Superior temporal gyrus (tissue), 1 donor: ENCODE results near the gene JPH2.

Experiments
- DNase-seq: peaks from one replicate; pipeline ENCODE4 v3.0.0-alpha.2; 2016; ENCODE audit errors: extremely low spot score

The JPH2 gene

GRCh38 chr20:44075950-44076232 is 111.1 kb downstream of the JPH2 start:
- DNase-seq = no peak

GRCh38 chr20:44075191-44075949 is 111.6 kb downstream of the JPH2 start:
- DNase-seq = no peak

DNA sequence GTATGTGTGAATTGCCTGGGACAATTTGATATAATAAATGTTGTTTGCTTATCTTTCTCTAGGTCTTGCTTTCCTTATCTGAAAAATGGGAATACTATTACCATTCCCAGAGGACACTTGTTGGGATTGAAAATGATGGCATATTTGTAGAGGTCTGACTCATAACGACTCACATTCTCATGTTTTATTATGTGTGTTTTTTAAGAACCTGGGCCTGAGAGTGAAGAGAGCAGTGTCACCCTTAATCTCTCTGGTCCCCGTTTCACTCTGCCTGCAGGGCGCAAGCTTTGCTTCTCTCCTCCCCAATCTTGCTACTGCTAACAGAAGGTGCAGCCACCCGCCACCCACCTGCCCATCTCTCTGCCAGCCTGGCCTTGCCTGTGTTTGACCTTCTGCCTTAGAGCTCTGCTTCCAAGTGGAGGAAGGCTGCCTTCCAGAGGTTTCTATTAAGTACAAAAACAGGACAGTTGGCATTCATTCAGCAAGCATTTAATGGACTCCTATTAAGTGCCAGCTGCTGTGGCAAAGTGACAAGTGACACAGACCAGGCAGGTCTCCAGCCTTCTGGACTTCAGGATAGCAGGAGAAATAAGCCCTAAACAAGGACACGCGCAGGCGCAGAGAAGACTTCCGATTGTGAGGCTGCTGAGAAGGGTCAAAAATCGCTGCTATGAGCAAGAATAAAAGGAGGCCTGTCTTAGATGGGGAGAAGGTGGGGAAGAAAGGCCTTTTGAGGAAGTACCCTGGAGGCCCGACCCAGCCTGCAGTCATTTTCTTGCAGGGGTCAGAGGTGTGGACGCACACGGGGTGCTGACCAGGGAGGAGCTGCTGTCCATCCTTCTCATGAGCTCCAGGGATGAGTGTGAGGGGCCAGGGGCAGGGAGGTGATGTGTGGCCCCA is 112.5 kb downstream of the JPH2 start:
- peak; percentile 25 for DNase-seq

- DNase-seq = no peak
Observed at GRCh38 chr20:44073675-44074071, 113.3 kb downstream of the JPH2 start.

DNA sequence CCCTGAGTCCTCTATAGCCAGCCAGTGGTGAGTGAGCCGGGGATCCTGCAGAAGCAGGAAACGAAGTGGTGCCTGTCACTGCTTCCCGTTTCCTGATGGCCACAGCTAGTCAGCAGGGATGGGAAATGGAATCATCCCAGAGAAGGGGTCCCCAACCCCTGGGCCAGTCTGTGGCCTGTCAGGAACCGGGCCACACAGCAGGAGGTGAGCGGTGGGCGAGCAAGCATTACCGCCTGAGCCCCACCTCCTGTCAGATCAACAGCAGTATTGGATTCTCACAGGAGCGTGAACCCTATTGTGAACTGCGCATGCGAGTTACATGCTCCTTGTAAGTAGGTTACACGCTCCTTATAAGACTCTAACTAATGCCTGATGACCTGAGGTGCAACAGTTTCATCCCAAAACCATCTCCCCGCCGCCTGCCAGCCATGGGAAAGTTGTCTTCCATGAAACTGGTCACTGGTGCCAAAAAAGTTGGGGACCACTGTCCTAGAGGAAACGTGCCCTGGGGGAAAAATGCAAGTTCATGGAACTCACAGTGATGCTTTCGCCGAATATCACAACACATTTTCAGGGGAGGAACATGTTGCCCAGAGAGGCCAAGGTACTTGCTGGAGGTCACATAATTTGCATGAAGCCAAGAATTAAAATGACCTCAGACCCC is 113.8 kb downstream of the JPH2 start:
- no peak for DNase-seq

GRCh38 chr20:44072384-44072783 is 114.6 kb downstream of the JPH2 start:
- no peak for DNase-seq

DNA sequence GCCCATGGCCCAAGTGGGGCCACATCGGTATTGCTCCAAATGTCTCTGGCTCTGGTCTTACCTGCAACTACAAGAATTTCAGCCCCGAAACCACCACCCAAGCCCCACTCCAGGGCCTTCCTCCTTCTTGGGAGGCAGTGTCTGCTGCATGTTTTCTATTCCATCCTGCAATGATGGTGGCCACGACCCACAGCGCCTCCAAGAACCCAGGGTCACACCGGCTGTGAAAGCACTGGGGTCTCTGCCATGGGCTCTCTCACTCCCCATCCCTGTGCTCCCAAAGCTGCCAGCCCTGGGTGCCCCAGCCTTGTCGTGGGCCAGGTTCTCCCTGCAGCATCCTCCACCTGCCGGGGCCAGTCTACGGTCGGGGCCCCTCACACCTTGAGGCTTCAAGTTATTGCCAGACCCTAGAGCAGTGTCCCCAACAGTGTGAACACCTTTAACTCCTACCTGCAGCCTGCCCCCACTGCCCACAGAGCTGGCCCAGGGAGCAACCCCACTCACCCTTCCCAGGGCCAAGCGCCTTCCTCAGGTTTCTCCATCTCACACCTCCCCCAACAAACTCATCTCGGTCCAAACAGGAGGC is 115.4 kb downstream of the JPH2 start:
- DNase-seq = no peak

DNA sequence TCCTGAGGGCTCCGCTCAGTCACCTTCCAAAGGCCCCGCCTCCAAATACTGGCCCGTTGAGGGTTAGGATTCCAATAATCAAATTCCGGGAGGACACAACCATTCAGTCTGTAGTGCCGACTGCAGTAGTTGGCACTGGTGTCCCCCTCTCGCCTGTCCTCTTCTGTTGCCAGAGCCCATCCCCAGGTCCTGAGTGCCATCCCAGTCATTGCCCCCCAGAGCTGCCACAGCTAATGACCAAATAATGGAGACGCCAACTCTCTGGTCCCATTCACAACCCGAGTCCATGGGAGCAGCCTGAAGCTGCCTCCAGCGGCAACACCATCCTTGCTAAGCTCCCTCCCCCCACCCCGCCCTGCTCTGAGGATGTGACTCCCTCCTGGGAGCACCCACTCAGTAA is 115.9 kb downstream of the JPH2 start:
- no peak for DNase-seq

DNA sequence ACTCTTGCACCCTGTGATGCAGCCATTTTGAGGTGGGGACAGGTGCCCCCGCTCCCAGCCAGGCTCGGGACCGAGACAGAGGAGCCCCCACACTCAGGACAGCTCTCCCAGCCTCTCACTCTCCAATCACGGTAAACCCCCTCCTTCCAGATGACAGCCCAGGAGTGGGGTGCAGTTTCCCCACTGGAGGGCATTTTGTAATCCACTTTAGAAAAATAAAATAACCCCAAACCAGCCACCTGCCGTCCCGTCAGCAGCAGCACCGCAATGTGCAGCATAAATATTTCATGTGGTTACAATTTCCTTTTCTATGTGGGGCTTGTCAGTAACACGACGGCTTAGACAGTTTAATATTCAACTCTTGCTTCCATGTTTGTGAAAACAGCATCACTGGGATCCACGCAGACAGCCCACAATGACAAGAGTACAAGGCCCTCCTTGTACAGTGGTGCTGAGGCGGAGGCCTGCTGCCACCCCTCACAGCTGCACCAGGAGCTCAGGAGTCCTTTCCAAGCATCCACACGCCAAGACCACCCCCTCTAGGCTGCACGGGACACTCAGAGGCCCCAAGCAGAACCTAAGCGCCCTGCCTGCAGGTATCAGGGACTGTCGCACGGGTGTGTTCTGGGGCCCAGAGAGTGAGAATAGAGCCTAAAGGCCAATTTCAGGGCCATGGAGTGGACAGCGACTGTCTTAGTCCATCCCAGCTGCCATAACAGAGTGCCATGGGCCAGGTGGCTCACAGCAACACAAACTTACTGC is 116.7 kb downstream of the JPH2 start:
- DNase-seq = peak; percentile 37

DNA sequence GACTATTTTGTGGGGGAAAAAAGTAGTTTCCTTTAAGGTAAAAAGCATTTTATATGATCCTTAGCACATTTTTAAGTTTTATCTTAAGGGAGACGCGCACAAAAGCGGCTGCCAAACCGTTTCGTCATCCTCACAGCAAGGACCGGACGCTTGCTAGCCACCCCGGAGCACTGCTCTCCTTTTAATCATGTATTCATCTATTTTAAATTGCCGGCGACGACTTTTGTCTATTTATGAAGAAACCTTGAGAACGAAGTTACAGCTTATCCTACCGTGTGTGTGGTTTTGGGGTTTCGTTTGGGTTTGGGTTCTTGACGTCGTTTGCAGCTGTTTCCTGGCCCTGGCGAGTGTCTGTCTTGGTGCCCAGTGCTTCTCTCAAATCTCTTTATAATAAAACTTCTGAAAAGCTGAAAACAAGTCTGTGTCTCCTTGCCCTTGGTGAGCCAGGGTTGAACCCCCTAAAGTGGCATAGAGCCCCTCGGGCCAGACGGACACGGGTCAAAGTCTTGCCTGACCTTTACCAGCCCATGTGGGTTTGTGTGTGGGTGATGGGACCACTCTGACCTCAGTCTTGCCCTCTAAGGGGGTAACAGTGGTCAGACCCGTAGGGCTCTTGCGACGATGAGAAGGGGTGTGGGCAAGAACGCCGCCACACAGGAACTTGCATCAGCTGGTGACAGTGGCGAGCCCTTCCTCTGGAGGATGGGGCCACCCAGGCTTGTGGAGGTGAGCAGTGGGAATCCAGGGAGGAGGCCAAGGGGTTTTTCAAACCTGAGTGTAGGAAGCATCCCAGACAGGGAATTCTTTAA is 117.6 kb downstream of the JPH2 start:
- DNase-seq = no peak

DNA sequence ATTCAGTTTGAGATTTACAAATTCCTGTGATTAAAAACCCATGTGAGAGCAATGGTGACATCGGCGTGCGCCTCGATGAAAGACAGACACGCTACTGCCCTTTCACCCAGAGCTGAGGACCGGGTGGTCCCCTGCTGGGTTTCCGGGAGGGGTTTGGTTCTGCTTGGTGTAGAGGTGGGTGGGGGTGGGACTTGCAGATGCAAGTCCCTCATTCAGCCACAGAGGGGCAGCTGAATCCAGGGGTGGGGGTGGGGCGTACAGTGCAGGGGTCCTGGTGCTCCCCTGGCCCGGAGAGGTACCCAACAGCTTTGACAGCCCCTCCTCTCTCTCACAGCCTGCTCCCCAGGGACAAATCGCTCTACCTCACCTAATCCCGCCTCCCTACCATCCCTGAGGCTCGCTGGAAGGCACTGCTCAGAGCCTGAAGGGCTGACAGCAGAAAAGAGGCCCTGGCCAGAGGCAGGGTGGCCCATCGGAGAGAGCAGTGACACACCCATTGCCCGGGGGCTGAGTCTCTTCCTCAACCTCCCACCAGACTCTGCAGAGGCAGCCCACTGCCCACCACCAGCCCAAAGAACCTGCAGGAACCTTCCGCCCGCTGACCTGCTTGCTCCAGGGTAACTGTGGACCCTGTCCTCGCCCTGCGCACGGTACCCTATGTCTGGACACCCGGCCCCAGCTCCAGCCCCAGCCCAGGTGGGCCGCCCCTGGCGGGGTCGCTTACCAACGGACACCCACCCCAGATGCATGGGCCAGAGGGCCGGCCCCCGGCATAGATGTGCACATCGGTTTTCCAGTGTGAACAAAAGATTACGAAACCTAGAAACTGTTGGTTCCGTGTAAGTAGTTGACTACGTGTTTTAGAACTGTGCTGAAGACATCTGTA is 118.4 kb downstream of the JPH2 start:
- DNase-seq = no peak

GRCh38 chr20:44067650-44068081 is 119.3 kb downstream of the JPH2 start:
- DNase-seq = no peak

DNA sequence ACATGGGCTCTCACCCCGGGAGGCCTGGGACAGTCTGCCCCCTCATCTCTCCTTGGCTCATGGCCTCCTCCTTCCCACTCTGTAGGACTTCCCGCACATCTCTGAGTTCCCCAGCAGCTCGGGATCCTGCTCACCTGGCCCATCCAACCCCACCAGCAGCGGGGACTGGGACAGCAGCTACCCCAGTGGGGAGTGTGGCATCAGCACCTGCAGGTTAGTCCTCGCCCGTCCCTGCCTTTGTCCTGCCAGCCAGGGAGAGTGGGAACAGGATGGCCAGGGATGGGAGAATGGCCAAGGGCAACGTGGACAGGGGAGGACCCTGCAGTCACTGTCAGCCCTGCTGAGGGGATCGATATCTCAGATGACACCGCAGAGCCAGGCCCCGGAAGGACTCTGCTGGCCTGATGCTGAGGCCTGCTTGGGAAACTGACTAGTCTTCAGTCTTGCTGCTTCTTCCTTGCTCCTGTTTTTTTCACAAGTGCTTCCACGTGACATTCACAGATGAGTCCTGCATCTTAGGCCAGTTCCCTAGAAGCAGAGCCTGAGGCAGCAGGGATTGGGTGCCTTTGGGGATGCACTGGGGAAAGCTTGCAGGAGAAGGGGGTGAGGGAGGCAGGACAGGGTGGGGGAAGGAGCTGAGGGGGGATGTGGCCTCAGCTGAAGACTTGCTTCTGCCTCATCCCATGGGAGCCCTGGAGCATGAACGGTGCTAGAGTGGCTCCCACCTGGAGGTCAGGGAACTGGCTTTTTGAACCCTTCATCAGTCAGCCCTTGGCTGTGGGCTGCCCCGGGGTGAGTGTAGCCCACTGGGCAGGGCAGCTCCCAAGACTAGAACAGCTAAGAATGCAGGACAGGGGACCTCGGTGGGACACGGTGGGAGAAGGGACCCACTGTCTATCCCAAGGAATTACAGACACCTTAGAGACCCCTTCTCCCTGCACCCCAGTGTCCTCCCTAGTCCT is 120.1 kb downstream of the JPH2 start:
- DNase-seq = no peak

GRCh38 chr20:44065401-44066340 is 121.3 kb downstream of the JPH2 start:
- DNase-seq = no peak

GRCh38 chr20:44064501-44065400 is 122.2 kb downstream of the JPH2 start:
- DNase-seq = no peak
